SU-DHL-6 (cell line): ENCODE measurements around the gene FRAS1.

Experiments
- H2AFZ ChIP-seq: fragments of 200-600 bp; sonication (generic); 2 replicates; pipeline ENCODE4 v1.6.1; 2014; ENCODE audit warnings: low read depth, mild to moderate bottlenecking, moderate library complexity, mixed read lengths, antibody characterized with exemption, low read length; ENCODE audit not compliant: severe bottlenecking
- H3F3A ChIP-seq: fragments of 200-600 bp; shearing (Covaris generic); 2 replicates; pipeline ENCODE4 v1.6.0; 2016; ENCODE audit warnings: antibody characterized with exemption, mild to moderate bottlenecking; ENCODE audit not compliant: insufficient read depth
- H3K27ac ChIP-seq: fragments of 200-600 bp; sonication (generic); 2 replicates; pipeline ENCODE4 v1.5.1; 2016; ENCODE audit warnings: low read depth, mild to moderate bottlenecking, low read length, moderate library complexity, mixed read lengths
- H3K27me3 ChIP-seq: fragments of 200-600 bp; sonication (generic), shearing (Covaris generic); 2 replicates; pipeline ENCODE4 v1.6.0; 2014; ENCODE audit warnings: mild to moderate bottlenecking, low read length
- H3K36me3 ChIP-seq: fragments of 200-600 bp; sonication (generic); 2 replicates; pipeline ENCODE4 v1.6.1; 2014; ENCODE audit warnings: mild to moderate bottlenecking, low read length, mixed read lengths
- H3K4me2 ChIP-seq: fragments of 300-600, 200-600 bp; shearing (Covaris generic), sonication (generic); 2 replicates; pipeline ENCODE4 v1.6.0; 2014; ENCODE audit warnings: low read length, low read depth, mild to moderate bottlenecking; ENCODE audit not compliant: poor library complexity, severe bottlenecking
- H3K4me3 ChIP-seq: fragments of 200-600 bp; sonication (generic); 2 replicates; pipeline ENCODE4 v1.5.1; 2014; ENCODE audit warnings: antibody characterized with exemption, low read length, mild to moderate bottlenecking, mixed read lengths; ENCODE audit not compliant: insufficient read depth, poor library complexity, severe bottlenecking
- H3K79me2 ChIP-seq: fragments of 200-600 bp; sonication (generic); 2 replicates; pipeline ENCODE4 v1.6.1; 2014; ENCODE audit warnings: mild to moderate bottlenecking, low read length, moderate library complexity; ENCODE audit not compliant: insufficient read depth
- H3K9ac ChIP-seq: fragments of 200-600 bp; sonication (generic); 2 replicates; pipeline ENCODE4 v1.7.0; 2014; ENCODE audit warnings: mild to moderate bottlenecking, low read length
- H3K9me2 ChIP-seq: fragments of 200-600 bp; sonication (generic); replicated peaks from 2 replicates; pipeline ENCODE4 v1.6.1; 2014; ENCODE audit warnings: low read length; ENCODE audit not compliant: insufficient read depth
- H3K9me3 ChIP-seq: fragments of 200-600 bp; sonication (generic); 2 replicates; pipeline ENCODE4 v1.6.1; 2014; ENCODE audit warnings: low read length, mixed read lengths; ENCODE audit not compliant: insufficient read depth
- H4K20me1 ChIP-seq: fragments of 200-600 bp; sonication (generic); 2 replicates; pipeline ENCODE4 v1.6.1; 2014; ENCODE audit warnings: low read depth, mild to moderate bottlenecking, antibody characterized with exemption, low read length, moderate library complexity, mixed read lengths
- CTCF ChIP-seq: fragments of 200-600 bp; sonication (generic); IDR thresholded peaks from one replicate; pipeline ENCODE4 v1.5.1; 2017; ENCODE audit warnings: antibody characterized with exemption, mild to moderate bottlenecking, low read length, moderate library complexity; ENCODE audit not compliant: insufficient read depth, poor library complexity, severe bottlenecking
- EZH2phosphoT487 ChIP-seq: fragments of 200-600 bp; sonication (generic), shearing (Covaris generic); conservative IDR thresholded peaks from 2 replicates; pipeline ENCODE4 v1.6.1; 2018; ENCODE audit warnings: mild to moderate bottlenecking, antibody characterized with exemption, low read length, moderate library complexity, mixed read lengths

Gene FRAS1

GRCh38 chr4:78190595-78190994 is 133.5 kb downstream of the FRAS1 start:
- H3K27ac ChIP-seq: no peak overlapping the region
- no peaks in the 10 kb centered on the region for H3F3A ChIP-seq
- H3K27me3 ChIP-seq: no peaks in the 10 kb centered on the region
- H3K9ac ChIP-seq: no peak overlapping the region
- TF ChIP-seq EZH2phosphoT487: no peak
- TF ChIP-seq CTCF: no peak
- no peak overlapping the region for H3K4me3 ChIP-seq
- no peaks in the 10 kb centered on the region for H3K9me3 ChIP-seq
- no peaks in the 10 kb centered on the region for H3K36me3 ChIP-seq
- no peaks in the 10 kb centered on the region for H3K79me2 ChIP-seq
- H3K4me2 ChIP-seq: no peak overlapping the region
- H3K9me2 ChIP-seq: no peaks in the 10 kb centered on the region
- no peaks in the 10 kb centered on the region for H4K20me1 ChIP-seq
- no peak overlapping the region for H2AFZ ChIP-seq

GRCh38 chr4:78197947-78198346 is 140.8 kb downstream of the FRAS1 start:
- Histone ChIP-seq H3K9ac (no peak overlapping the region), H3K4me2 (no peak overlapping the region), H4K20me1 (no peaks in the 10 kb centered on the region), H3K4me3 (no peak overlapping the region), H3K36me3 (no peaks in the 10 kb centered on the region), H3K79me2 (no peaks in the 10 kb centered on the region), H3K9me3 (no peaks in the 10 kb centered on the region), H3F3A (no peaks in the 10 kb centered on the region), H2AFZ (no peak overlapping the region), H3K27me3 (no peaks in the 10 kb centered on the region), H3K27ac (no peak overlapping the region), H3K9me2 (no peaks in the 10 kb centered on the region)
- TF ChIP-seq CTCF (no peak), EZH2phosphoT487 (no peak)

GRCh38 chr4:78199984-78200383 is 142.9 kb downstream of the FRAS1 start:
- Histone ChIP-seq H3F3A (no peaks in the 10 kb centered on the region), H3K36me3 (no peaks in the 10 kb centered on the region), H3K27ac (no peak overlapping the region), H3K4me3 (no peak overlapping the region), H3K9me2 (no peaks in the 10 kb centered on the region), H3K4me2 (no peak overlapping the region), H2AFZ (no peak overlapping the region), H3K9ac (no peak overlapping the region), H3K79me2 (no peaks in the 10 kb centered on the region), H3K9me3 (no peaks in the 10 kb centered on the region), H3K27me3 (no peaks in the 10 kb centered on the region), H4K20me1 (no peaks in the 10 kb centered on the region)
- TF ChIP-seq EZH2phosphoT487 (no peak), CTCF (no peak)
